Measurements from ENCODE around the gene NEURL4.

The NEURL4 gene

GRCh38 chr17:7323731-7324437, 5.3 kb downstream of the NEURL4 start:
- no peak for DNase-seq (ENCODE audit: low read depth)

- no peak for DNase-seq (ENCODE audit: low read depth)
Observed at GRCh38 chr17:7322520-7323194, 6.5 kb downstream of the NEURL4 start.

- DNase-seq (ENCODE audit: low read depth) = no peak
Observed at GRCh38 chr17:7321466-7321865, 7.7 kb downstream of the NEURL4 start.

GRCh38 chr17:7318121-7318860, 10.8 kb downstream of the NEURL4 start:
- no peak for DNase-seq (ENCODE audit: low read depth)

- DNase-seq (ENCODE audit: low read depth) = no peak
Observed at GRCh38 chr17:7317161-7317803, 11.9 kb downstream of the NEURL4 start.

DNA sequence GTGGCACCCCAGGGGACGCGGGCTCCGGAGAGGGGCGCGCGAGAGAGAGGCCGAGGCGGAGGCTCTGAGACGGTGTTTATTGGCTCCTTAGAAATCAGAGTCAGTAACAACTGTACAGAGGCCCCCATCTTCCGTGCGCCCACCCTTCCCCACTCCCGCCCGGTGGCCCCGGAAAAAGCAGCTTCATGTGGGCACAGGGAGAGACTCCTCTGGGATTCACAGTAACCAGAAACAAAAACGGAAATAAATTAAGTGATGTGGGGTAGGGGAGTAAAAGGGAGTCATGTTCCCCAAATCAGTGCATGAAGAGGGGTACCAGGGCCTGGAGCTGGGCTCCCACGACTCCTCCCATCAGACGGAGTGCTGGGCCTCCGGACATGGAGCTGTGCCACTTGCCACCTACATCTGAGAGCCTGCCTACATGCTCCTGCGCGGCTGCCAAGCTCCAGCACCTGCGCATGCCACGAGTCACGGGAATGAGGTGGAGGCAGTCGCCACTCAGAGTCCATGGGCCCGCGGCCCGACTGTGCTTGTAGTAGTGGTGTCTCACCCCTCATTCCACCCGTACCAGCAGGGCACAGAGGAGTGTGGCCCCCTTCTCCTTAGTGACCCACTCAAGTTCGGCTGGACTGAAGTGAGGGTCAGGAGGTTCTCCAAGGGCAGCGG, 13.4 kb downstream of the NEURL4 start:
- no peak for DNase-seq (ENCODE audit: low read depth)

DNA sequence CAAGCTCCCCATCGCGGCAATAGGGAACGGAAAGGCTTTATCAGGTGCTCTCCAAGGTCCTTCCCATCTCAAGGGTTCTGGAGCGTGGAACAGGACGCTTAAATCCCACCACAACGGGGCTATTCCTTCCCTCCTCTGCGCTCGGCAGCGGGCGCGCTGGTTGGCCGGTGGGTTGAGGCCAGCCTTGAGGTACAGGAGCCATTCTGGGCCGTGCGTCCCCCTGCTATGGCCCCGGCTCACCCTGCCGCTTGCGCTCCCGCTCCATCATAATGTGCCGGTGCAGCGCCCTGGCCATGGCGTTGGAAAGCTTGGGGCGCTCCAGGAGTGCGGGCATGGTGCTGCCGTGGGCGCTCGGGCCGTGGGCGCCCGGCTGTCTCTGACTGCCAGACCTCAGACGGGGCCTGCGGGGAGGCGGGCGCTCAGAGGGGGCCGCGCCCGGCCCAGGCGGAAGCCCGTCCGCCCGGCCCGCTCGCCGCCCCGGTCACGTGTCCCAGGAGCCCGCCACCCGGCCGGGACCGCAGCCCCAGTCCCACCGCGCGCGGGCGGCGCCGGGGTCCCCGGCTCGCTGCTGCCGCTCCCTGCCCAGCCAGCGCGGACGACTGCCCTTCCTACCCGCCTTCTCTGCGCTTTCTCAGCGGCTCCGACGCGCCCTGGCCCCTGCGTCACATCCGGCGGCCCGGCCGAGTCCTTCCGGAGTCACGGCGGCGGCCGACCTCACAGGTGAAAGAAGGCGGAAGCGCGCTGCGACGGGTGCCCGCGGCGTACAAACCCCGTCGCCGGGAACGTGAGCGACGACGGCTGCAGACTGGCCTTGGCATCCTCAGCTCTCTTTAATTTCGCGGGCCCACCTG, 14.2 kb downstream of the NEURL4 start, which contains the start of gene GPS2:
TSS of gene GPS2 (minus strand) at position 642 of the 851 bp plus-strand sequence. CDS start at position 334, 308 bp downstream.
- peak; percentile 51 for DNase-seq (ENCODE audit: low read depth)

DNA sequence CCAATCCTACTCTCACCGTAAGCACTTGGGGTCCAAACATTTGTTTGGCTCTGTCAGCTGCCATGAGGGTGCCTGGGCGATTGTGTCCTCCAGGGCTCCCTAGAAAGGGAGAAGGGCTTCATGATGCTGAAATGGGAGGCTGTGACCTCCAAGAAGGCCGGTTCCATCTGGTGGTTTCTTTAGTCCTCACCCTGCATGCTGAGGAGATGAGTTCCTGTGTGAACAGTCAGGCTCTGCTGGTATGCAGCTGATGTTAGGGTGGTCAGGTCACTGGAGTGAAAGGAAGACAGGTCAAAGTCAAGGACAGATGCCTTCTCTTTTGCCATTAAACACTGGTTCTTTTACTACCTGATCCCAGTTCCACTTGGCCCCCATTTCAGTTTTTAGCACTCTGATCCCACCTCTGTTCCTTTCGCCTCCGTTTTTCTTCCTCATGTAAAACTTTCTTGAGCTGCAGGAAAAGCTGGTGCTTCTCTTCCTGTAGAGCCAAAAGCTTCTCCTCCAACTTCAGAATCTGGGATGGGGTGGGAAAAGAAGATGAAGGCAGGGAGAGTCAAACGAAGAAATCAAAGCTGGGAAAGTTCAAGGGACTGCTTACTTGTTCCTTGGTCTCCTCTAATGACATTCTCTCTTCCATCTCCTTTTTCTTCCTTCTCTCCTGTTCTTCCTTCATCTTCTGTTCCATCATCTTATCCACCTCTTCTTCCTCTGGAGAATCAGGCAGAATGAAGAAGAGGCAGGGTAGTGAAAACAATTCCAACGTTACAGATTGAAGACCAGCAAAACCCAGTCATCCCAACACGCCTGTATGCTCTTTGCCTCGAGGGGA, 15.0 kb downstream of the NEURL4 start:
- DNase-seq (ENCODE audit: low read depth) = no peak

DNA sequence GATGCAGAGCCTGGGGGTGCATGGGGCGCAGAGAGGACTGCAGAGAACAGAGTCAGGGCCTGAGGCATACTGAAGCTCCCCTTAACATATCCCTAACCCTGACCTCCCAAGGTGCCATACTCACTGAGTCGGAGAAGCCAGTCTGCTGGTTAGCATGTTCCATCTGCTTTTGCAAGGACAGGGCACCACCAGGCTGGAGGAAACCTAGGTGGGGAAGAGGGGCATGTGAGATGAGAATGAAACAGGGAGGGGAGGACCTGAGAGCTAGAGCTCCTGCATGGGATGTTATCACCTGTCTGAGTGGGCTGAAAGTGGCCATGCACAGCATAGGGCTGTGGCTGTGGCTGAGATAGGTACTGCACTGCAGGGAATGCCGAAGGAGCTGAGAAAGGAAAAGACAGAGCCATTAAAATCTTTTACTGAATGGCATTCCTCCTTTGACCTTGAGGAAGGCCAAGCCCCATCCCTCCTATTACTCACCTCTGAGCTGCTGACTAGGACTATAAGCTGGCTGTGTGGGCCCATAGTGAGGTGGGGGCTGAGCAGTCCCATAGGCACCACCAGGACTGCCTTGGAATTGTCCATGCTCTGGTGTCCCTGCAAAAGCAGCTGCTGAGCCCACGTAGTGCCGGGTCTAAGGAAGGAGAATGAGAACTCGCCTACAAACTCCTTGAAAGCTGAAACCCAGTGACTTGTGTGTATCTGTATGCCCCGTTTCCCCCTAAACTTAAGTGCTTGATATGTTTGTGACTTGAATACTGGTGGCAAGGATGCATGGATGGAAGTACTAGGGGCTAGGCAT, 15.8 kb downstream of the NEURL4 start:
- no peak for DNase-seq (ENCODE audit: low read depth)

DNA sequence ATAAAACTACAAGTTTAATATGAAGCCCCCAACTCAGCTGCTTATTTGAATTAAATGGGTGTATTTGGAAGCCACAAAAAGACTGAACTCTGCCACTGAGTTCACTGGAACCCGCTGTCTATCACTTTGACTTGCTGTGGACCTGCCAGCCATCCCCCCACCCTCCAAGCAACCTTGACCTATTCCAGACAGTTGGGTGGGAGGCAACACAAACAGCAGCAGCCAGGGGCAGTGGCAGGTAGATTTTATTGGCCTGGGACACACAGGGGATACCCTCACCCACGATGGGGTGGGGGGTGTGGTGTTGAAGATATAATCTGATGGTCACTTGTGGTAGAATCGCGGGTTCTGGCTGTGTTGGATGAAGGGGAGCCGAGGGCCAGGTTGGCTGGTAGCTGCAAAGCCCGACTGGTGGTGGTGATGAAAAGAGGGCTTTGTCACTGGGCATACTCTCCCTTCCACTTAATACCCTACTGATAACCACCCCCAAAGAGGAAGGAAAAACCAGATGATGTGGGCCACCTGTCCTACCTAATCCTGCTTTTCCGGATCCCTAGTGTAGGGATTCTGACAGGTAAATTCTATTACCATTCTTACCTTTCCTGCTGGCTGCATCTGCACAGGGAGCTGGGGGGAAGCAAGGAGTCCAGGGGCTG, 16.6 kb downstream of the NEURL4 start:
- no peak for DNase-seq (ENCODE audit: low read depth)

GRCh38 chr17:7311110-7311705, 17.9 kb downstream of the NEURL4 start:
- no peak for DNase-seq (ENCODE audit: low read depth)

GRCh38 chr17:7309628-7310027, 19.5 kb downstream of the NEURL4 start:
- DNase-seq (ENCODE audit: low read depth) = no peak

- peak; percentile 62 for DNase-seq (ENCODE audit: low read depth)
Observed at GRCh38 chr17:7308625-7309433, 20.3 kb downstream of the NEURL4 start.

DNA sequence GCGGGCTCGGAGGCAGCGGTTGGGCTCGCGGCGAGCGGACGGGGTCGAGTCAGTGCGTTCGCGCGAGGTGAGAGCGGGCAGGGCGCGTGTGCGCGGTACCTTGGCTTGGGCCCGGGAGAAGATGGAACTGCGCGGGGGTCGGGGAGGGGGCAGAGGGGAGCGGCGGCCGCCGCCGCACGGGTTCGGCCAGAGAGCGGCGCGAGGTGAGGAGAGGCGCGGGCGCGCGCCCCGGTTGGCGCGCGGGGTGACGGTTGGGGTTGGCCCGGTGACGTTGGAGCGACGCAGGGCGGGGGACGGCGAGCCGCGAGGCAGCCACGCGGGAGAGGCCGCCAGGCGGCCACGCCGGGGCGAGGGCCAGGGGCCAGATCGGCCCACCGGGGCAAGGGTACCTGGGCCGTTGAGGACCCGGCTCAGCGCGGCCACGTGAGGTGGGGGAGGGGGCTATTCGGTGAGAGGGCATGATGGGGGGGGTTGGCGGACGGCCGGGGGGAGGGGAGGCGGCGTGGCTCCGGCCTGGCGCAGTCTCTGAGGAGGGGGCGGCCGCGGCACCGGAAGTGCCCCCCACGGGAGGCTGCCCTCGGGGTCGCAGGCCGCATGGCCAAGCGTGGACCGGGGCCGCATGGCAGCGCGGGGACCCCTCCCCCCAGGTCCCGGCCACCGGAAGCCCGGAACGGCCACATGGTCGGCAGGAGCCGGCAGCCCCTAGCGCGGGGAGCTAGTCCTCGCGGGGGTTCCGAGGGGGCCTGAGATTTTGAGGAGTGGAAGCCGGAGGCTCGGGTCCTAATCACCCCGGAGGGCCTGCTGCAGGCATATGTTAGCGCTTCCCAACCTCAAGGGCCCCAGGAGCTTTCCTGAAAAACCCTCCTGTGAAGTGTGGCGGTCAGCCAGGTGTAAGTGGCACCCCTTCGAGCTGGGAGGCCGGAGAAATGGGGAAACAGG, 21.2 kb downstream of the NEURL4 start:
- no peak for DNase-seq (ENCODE audit: low read depth)

DNA sequence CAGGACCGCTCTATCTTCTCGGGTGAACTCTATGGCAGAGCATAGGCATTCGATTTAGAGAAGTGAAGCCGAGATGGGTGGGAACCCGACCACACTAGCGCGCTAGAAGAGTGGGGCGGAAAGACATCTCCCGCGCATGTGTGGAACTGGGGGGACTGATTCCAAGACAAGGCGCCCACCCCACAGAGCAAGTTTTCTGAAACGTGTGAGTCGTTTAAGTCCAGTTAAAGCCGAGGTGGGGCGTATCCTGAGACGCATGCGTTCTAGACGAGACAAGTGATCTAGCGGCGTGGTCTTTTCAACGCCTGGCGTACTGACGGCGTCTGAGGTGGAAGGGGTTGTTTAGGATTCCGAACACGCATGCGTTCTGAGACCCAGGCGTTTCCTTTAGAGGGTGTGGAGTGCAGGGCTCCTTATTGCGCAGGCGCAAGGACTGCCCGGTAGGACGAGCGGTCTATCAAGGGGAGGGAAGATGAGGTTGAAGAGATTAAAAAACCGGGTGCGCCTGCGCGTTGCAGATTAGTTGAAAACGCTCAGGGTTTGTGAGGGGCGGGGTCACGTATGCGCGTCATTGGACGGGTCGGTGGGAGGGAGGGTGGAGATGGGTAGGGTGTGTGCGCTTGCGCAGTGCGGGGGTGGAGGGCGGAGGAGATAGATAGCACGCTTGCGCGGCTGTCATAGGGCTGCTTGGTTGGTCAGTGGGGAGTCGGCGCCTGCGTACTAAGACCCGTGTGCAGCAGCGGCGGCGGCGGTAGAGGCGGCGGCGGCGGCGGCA, 22.0 kb downstream of the NEURL4 start, which contains the start of gene EIF5A:
TSS of gene EIF5A (plus strand) at position 718 of the 775 bp plus-strand sequence. CDS start 2,008 bp downstream, outside the sequence.
- peak; percentile 100 for DNase-seq (ENCODE audit: low read depth)
